Measurements from ENCODE around the gene CNOT8. TPM values are rescaled to one million over a fixed set of nuclear protein-coding genes. Genes with fewer than 3 reads are reported as not detected.

Gene CNOT8
- total RNA-seq, 4 donors from 2014 or later, result 25.6 to 40.6 (median 30.5) TPM

GRCh38 chr5:154813736-154814135 is 44.7 kb upstream of the CNOT8 start:
- no peaks in the 10 kb centered on the region for H3K27me3 ChIP-seq
- intact Hi-C loops (cut with DNase I; ENCODE audit: low total_unique reads), result no loop called here
- DNase-seq (no peak), ATAC-seq (no peak)
- no peak overlapping the region for H3K4me3 ChIP-seq
- H3K9me3 ChIP-seq, result no peaks in the 10 kb centered on the region
- in situ Hi-C loops (cut with MboI; ENCODE audit: low sequenced_read_pairs in 4 of 4), result loop anchor here in 3 of 4 donors (5.0 kb wide), 3 partner anchors 156 to 166 kb away; no protein-coding TSS in a partner anchor
- H3K27ac ChIP-seq, result no peak overlapping the region
- no peaks in the 10 kb centered on the region for H3K4me1 ChIP-seq
- H3K36me3 ChIP-seq, result peaks cover 0 to 81% of the 10 kb centered on the region in 2 donors
- TF ChIP-seq POLR2A (IDR thresholded peaks at IDR 0.05), result no peak
- TF ChIP-seq, protein P1, sequence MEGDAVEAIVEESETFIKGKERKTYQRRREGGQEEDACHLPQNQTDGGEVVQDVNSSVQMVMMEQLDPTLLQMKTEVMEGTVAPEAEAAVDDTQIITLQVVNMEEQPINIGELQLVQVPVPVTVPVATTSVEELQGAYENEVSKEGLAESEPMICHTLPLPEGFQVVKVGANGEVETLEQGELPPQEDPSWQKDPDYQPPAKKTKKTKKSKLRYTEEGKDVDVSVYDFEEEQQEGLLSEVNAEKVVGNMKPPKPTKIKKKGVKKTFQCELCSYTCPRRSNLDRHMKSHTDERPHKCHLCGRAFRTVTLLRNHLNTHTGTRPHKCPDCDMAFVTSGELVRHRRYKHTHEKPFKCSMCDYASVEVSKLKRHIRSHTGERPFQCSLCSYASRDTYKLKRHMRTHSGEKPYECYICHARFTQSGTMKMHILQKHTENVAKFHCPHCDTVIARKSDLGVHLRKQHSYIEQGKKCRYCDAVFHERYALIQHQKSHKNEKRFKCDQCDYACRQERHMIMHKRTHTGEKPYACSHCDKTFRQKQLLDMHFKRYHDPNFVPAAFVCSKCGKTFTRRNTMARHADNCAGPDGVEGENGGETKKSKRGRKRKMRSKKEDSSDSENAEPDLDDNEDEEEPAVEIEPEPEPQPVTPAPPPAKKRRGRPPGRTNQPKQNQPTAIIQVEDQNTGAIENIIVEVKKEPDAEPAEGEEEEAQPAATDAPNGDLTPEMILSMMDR (IDR thresholded peaks at IDR 0.05 in 4 of 5, conservative IDR thresholded peaks at IDR 0.05 in 1 of 5), result no peak

- no peak overlapping the region for H3K4me3 ChIP-seq
- ATAC-seq (no peak), DNase-seq (no peak)
- H3K4me1 ChIP-seq, result no peaks in the 10 kb centered on the region
- no peak overlapping the region for H3K27ac ChIP-seq
- in situ Hi-C loops (cut with MboI; ENCODE audit: low sequenced_read_pairs in 4 of 4) (no loop called here), intact Hi-C loops (cut with DNase I; ENCODE audit: low total_unique reads) (no loop called here)
- TF ChIP-seq, protein P1 (IDR thresholded peaks at IDR 0.05 in 4 of 5, conservative IDR thresholded peaks at IDR 0.05 in 1 of 5), result no peak
- no peak for TF ChIP-seq POLR2A (IDR thresholded peaks at IDR 0.05)
- H3K36me3 ChIP-seq, result peaks cover 0 to 72% of the 10 kb centered on the region in 2 donors
- H3K27me3 ChIP-seq, result no peaks in the 10 kb centered on the region
- no peaks in the 10 kb centered on the region for H3K9me3 ChIP-seq
Measured at GRCh38 chr5:154815025-154815424, 43.4 kb upstream of the CNOT8 start.

- in situ Hi-C loops (cut with MboI; ENCODE audit: low sequenced_read_pairs in 4 of 4) (no loop called here), intact Hi-C loops (cut with DNase I; ENCODE audit: low total_unique reads) (no loop called here)
- Histone ChIP-seq H3K9me3 (no peaks in the 10 kb centered on the region), H3K36me3 (peaks cover 0 to 67% of the 10 kb centered on the region in 2 donors), H3K27ac (no peak overlapping the region), H3K27me3 (no peaks in the 10 kb centered on the region), H3K4me3 (no peak overlapping the region), H3K4me1 (no peaks in the 10 kb centered on the region)
- TF ChIP-seq, protein P1 (IDR thresholded peaks at IDR 0.05 in 4 of 5, conservative IDR thresholded peaks at IDR 0.05 in 1 of 5), result no peak
- TF ChIP-seq POLR2A (IDR thresholded peaks at IDR 0.05), result no peak
- ATAC-seq, result no peak
- no peak for DNase-seq
Measured at GRCh38 chr5:154815684-154816247, 42.7 kb upstream of the CNOT8 start.

GRCh38 chr5:154816891-154817492 is 41.4 kb upstream of the CNOT8 start:
- intact Hi-C loops (cut with DNase I; ENCODE audit: low total_unique reads), result no loop called here
- DNase-seq (no peak), ATAC-seq (no peak)
- Histone ChIP-seq H3K4me1 (no peaks in the 10 kb centered on the region), H3K27ac (peak overlapping the region in 1 of 4 donors; percentile 11), H3K9me3 (no peaks in the 10 kb centered on the region), H3K36me3 (peaks cover 0 to 55% of the 10 kb centered on the region in 2 donors), H3K27me3 (no peaks in the 10 kb centered on the region), H3K4me3 (no peak overlapping the region)
- TF ChIP-seq POLR2A (IDR thresholded peaks at IDR 0.05), result no peak
- TF ChIP-seq, protein P1 (IDR thresholded peaks at IDR 0.05 in 4 of 5, conservative IDR thresholded peaks at IDR 0.05 in 1 of 5), result no peak
- in situ Hi-C loops (cut with MboI; ENCODE audit: low sequenced_read_pairs in 4 of 4), result no loop called here
